ENCODE measurements around the gene ARVCF. TPM values are rescaled to one million over a fixed set of nuclear protein-coding genes. Genes with fewer than 3 reads are reported as not detected.
A peak's percentile ranks its signal among the peaks of the same experiment; 100 is the strongest.

ARVCF gene
- total RNA-seq, 1 donor from 2014 or later, result 101 TPM

DNA sequence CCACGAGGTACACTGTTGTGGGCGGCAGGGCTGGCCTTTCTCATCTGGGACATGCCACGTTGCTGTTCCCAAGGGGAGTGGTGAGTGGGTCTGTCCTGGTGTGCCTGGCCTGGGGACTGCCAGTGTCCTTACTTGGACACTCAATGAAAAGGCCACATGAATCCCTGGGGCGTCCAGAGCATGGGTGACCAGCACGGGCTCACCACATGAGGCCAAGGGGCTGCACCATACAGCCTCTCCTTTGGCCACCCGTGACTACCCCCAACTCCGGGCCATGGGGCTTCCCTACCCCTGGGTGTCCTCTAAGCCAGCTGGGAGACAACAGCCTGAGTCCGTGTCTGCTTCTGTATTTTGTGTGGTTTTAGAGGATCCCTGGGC is 54.8 kb downstream of the ARVCF start:
- no peaks in the 10 kb centered on the region for H3K27me3 Mint-ChIP-seq
- H3K36me3 Mint-ChIP-seq (ENCODE audit: insufficient read depth), result peaks cover 2% of the 10 kb centered on the region
- H3K27ac Mint-ChIP-seq, result no peak overlapping the region
- TF ChIP-seq, protein P1, sequence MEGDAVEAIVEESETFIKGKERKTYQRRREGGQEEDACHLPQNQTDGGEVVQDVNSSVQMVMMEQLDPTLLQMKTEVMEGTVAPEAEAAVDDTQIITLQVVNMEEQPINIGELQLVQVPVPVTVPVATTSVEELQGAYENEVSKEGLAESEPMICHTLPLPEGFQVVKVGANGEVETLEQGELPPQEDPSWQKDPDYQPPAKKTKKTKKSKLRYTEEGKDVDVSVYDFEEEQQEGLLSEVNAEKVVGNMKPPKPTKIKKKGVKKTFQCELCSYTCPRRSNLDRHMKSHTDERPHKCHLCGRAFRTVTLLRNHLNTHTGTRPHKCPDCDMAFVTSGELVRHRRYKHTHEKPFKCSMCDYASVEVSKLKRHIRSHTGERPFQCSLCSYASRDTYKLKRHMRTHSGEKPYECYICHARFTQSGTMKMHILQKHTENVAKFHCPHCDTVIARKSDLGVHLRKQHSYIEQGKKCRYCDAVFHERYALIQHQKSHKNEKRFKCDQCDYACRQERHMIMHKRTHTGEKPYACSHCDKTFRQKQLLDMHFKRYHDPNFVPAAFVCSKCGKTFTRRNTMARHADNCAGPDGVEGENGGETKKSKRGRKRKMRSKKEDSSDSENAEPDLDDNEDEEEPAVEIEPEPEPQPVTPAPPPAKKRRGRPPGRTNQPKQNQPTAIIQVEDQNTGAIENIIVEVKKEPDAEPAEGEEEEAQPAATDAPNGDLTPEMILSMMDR (IDR thresholded peaks at IDR 0.05; ENCODE audit: unreplicated experiment), result no peak
- H3K4me3 Mint-ChIP-seq (ENCODE audit: low read depth), result no peak overlapping the region
- DNase-seq (ENCODE audit: low spot score, unreplicated experiment), result no peak
- H3K9me3 Mint-ChIP-seq (ENCODE audit: low read depth), result no peaks in the 10 kb centered on the region
- peaks cover 33% of the 10 kb centered on the region for H3K4me1 Mint-ChIP-seq (ENCODE audit: low read depth)

DNA sequence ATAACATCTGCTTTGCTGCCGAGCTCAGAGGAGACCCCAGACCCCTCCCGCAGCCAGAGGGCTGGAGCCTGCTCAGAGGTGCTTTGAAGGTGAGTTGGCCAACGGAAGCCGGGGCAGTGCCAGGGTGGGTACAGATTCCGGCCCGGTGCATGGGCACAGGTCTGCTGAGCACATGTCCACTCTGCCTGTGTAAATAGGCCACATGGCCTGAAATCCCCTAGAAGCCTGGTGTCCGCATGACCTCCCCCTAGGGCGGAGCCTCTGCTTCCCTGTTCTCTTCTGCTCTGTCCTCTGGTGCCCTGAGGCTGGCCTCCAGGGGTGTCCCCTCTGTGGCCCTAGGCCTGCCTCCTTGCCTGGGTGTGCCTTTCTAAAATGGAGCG is 55.4 kb downstream of the ARVCF start:
- TF ChIP-seq, protein P1 (IDR thresholded peaks at IDR 0.05; ENCODE audit: unreplicated experiment), result no peak
- Mint-ChIP-seq H3K9me3 (ENCODE audit: low read depth) (no peaks in the 10 kb centered on the region), H3K27me3 (no peaks in the 10 kb centered on the region), H3K4me3 (ENCODE audit: low read depth) (no peak overlapping the region), H3K4me1 (ENCODE audit: low read depth) (peaks cover 33% of the 10 kb centered on the region), H3K27ac (no peak overlapping the region), H3K36me3 (ENCODE audit: insufficient read depth) (peaks cover 2% of the 10 kb centered on the region)
- DNase-seq (ENCODE audit: low spot score, unreplicated experiment), result no peak

DNA sequence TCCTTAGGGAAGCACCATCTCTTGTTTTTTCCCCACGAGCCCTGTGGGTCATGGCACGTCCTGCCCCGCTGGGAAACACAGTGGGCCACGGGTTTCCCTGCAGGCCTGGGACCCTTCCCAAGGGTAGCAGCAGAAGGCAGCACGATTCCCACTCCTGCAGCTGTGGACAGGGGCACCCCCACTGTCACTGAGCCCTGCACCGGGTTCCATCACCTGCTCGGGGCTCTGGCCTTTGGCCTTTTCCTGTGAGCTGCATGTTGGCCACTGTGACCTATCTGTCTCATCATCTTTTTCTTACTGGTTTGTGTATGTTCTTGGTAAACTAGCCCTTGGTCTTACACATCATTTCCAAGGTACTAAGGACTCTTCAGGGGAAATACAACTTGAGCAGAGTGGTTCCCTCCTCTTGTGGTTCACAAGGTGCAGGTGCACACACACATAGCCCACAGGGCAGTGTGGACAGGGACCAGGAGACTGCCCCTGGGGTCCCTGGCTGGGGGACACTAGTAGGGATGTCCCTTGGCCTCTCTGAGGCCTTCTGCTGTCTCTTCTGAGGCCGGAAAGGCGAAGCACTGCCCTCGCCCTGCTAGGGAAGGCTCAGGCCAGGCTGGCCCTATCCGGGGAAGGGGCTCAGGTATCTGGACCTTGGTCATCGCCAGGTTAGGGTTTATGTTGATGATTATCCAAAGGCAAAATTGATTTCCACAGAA is 56.0 kb downstream of the ARVCF start:
- Mint-ChIP-seq H3K27ac (peak overlapping the region; percentile 41), H3K36me3 (ENCODE audit: insufficient read depth) (peaks cover 1% of the 10 kb centered on the region), H3K4me3 (ENCODE audit: low read depth) (no peak overlapping the region), H3K4me1 (ENCODE audit: low read depth) (peaks cover 30% of the 10 kb centered on the region), H3K9me3 (ENCODE audit: low read depth) (no peaks in the 10 kb centered on the region), H3K27me3 (no peaks in the 10 kb centered on the region)
- no peak for DNase-seq (ENCODE audit: low spot score, unreplicated experiment)
- TF ChIP-seq, protein P1 (IDR thresholded peaks at IDR 0.05; ENCODE audit: unreplicated experiment), result no peak

DNA sequence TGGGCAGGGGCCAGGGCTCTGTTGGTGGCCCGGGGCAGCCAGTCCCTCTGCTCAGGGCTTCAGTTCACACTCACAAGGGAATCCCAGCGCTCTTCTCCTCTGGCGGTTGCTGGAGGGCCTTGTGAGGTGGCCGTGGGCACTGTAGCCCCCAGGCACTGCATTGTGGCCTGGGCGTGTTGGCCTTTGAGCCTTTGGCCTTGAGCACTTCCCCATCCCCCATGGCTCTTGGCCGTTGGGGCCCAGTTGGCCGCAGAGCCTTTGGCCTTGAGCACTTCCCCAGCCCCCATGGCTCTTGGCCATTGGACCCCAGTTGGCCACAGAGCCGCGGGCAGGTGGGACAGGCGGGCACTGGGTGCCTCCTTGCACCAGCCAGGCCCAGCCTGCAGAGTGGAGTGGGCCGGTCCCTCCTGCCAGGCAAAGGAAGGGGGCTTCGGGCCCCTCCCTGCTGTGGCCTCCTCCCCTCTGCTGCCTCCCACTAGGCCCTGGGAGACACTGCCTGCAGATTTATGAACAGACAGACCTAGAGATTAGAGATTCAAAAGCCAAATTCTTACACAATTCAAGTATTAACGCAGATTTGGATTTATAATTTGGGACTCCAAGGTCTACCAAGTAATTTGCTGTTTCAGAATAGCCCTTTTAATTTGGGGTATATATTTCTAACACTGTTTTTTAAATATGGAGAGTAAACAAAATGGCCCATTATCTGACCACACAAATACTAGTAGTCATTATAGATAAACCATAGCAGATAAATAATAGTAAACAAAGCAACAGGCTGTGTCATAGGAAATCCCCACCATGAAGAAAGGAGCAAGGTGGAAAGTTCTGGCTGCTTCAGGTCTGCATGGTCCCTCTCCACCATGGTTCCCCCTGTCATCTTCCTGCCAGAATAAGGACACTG is 56.8 kb downstream of the ARVCF start:
- no peaks in the 10 kb centered on the region for H3K9me3 Mint-ChIP-seq (ENCODE audit: low read depth)
- TF ChIP-seq, protein P1 (IDR thresholded peaks at IDR 0.05; ENCODE audit: unreplicated experiment), result no peak
- peaks cover 30% of the 10 kb centered on the region for H3K4me1 Mint-ChIP-seq (ENCODE audit: low read depth)
- peaks cover 1% of the 10 kb centered on the region for H3K36me3 Mint-ChIP-seq (ENCODE audit: insufficient read depth)
- no peak overlapping the region for H3K4me3 Mint-ChIP-seq (ENCODE audit: low read depth)
- no peak for DNase-seq (ENCODE audit: low spot score, unreplicated experiment)
- no peaks in the 10 kb centered on the region for H3K27me3 Mint-ChIP-seq
- peak overlapping the region; percentile 64 for H3K27ac Mint-ChIP-seq

DNA sequence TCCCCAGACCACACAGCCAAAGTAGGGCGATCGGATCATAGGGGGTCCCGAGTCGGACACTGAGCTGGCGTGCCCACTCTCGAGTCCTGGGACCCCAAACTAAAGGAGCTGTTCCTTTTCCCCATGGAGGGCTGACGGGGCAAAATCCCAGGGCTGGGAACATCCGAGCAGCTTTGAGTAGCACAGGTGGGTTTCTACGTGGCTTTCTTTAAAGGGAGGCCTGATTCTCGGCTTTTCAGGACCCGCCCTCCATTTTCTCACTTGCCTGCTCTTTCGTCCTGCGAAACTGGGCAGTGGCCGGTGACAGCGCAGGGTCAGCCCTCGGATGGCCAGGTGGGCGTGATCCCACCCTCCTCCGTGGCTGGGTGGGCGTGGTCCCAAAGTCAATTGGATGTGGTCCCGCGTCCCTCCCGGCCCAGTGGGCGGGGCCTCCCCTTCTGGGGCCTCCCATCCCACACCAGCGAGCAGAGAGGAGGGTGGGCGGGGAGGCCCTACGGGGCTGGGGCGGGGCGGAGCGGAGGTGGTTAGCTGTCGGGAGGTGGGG is 57.5 kb downstream of the ARVCF start:
- Mint-ChIP-seq H3K27ac (peak overlapping the region; percentile 91), H3K4me1 (ENCODE audit: low read depth) (peaks cover 30% of the 10 kb centered on the region), H3K4me3 (ENCODE audit: low read depth) (peak overlapping the region; percentile 68)

More for the DNA sequence above, 57.5 kb downstream of the ARVCF start:
- H3K36me3 Mint-ChIP-seq (ENCODE audit: insufficient read depth), result peaks cover 1% of the 10 kb centered on the region
- H3K27me3 Mint-ChIP-seq, result no peaks in the 10 kb centered on the region
- TF ChIP-seq, protein P1 (IDR thresholded peaks at IDR 0.05; ENCODE audit: unreplicated experiment), result no peak
- peak; percentile 95 for DNase-seq (ENCODE audit: low spot score, unreplicated experiment)
- H3K9me3 Mint-ChIP-seq (ENCODE audit: low read depth), result no peaks in the 10 kb centered on the region
